G401.6 (cell line): ENCODE data around the gene DNM2.
"Not testable (repeated sequence)": the region's sequence is repeated elsewhere in the genome, so short reads cannot be mapped to it uniquely, and the experiment has no call there.

Experiments
- FAIRE-seq: peaks from 2 replicates; lab custom pipeline; 2012; peaks lifted over from hg19 to GRCh38; lab: Jason Lieb, UNC

Gene DNM2

DNA sequence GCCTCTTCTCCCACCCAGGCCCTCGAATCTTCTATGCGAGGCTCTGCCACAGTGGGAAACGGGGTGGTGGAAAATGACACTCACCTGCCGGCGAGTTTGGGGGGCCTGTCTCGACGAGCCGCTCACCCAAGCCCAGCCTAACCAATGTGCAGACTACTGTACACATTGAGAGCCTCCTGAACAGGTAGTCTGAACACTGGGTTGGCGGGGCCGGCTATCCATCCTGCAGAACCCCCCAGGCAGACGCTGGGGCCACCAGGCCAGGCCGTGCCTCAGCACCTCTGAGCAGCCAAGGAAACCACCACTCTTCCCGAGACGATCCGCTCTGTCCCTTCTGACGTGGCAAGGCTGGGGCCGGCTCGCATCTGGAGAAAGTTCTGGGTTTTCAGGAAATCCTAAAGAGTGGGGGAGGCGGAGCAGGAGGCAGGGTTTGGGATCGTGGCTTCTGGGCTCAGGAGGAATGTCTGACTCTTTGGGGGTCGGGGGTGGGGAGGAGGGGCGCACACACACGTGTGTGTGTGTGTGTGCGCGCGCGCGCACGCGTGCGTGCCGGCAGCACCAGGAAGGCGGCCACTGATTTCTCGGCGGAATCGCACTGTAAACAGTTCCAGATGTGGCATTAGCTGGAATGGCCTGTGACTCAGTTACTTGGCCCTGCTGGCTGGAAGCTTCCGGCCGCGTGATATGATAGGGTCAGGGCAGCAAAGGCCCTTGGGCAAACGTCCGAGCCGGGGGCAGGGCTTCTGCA lies 99.6 kb downstream of the DNM2 start:
- FAIRE-seq: no peak

DNA sequence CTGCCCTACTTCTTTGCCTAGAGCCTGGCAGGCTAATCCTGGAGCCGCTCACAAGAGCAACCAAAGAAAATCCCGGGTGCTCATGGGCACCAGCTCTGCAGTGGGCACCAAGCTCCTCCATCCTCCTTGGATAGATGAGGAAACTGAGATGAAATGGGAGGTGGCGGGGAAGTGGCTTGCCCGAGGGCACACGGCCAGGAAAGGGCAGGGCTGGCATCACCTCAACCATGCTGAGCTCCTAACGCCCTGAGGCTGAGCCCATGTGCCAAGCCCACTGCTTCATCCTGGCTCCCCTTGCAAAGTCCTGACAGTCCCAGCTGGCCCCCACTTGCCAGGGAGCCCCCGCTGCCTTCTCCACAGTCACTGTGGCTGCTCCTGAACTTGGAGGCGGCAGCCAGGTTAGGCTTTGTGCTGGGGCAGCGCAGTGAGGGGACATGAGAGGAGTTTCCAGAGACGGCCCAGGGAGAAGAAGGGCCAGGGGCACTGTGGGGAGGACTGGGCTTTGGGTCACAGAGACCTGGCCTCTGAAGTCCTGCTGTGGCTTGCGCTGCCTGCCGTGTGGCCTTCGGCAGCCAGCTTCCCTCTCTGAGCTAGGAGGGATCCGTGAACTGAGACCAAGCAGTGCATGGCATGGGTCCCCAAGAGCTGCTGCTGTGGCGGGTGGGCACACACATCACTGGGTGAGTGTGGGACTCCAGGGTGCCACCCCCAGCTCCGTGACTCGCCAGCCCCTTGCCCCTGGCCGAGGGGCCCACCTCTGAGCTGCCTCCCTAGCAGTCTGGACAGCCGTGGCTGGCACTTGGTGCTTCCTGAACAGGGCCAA lies 100.6 kb downstream of the DNM2 start:
- no peak for FAIRE-seq

DNA sequence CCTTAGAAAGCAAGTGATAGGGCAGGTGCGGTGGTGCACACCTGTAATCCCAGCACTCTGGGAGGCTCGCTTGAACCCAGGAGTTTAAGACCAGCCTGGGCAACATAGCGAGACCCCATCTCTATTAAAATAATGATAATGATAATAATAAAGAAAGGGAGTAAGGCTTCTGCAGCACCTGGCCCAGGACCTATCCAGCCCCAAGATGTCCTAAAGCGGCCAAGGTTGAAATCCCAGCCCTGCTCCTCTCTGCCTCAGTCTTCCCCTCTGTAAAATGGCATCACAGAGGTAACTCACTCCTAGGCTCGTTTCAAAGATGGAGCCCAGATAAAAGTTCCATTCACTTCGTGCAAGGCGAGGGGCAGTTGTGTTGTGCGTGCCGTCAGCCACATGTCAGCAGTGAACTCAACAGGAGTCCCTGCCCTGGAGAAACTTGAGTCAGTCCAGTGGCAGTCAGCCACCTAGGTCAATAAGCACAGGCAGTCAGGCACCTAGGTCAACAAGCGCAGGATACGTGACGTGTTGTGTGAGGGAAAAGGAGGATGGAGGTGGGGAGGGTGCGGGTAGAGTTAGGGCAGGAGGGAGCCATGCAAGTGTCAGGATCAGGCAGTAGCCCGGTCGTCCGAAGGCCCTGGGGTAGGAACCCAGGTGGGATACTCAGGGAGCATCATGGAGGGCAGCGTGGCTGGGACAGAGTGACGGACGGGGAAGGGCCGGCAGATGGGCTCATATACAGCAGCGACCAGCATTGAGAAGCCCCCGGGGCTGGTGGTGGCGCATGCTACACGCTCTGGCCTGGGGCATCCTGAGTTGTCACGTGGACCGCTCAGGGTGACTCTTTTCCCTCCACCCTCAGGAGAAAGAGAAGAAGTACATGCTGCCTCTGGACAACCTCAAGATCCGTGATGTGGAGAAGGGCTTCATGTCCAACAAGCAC lies 101.5 kb downstream of the DNM2 start:
- no peak for FAIRE-seq

DNA sequence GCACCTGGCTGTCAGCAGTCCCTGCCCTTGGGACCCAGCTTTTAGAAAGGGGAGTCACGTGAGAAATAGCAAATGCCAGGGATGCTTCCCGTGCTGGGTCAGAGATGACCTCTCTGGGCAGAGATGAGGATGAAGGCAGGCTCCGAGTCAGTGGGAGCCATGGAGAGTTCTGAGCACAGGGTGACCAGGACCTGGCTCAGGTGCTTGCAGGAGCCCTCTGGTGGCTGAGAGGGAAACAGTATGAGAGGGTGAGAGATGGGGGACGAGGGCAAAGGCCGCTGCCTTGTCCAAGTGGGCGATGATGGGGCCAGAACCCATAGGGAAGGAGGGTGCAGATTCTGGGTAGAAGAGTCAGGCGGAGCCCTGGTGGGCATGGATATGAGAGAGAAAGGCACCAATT lies 102.3 kb downstream of the DNM2 start:
- no peak for FAIRE-seq

DNA sequence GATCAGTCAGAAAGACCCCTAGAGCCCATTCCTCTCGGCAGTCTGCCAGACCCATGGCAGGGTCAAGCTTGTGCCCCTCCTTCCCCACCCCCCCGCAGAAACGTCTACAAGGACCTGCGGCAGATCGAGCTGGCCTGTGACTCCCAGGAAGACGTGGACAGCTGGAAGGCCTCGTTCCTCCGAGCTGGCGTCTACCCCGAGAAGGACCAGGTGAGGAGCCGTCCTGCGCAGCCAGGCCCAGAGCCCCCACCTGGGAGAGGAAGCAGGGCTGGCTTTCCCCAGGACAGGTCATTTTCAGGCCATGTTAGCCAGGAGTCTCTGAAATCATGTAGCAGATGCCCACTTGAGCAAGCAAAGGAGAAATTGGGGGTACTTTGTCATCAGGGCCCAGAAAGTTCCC lies 105.8 kb downstream of the DNM2 start:
- FAIRE-seq: no peak

DNA sequence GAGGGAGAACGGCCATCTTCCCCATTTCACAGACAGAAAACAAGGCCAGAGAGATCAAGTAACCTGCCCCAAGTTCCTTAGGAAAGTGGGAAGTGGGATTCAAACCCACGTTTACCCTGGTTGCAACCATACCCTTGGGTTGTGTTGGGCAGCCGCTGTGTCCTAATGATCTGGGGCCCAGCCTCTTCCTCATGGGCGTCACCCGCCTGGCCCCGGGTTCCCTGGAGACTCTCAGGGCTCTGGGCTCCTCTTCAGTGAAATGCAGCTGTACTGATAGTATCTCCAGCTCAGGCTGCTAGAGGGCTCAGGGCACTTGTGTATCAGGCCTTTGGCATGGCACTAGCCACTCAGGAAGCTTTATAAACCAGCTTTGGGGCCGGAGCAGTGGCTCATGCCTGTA lies 108.4 kb downstream of the DNM2 start:
- FAIRE-seq: no peak

DNA sequence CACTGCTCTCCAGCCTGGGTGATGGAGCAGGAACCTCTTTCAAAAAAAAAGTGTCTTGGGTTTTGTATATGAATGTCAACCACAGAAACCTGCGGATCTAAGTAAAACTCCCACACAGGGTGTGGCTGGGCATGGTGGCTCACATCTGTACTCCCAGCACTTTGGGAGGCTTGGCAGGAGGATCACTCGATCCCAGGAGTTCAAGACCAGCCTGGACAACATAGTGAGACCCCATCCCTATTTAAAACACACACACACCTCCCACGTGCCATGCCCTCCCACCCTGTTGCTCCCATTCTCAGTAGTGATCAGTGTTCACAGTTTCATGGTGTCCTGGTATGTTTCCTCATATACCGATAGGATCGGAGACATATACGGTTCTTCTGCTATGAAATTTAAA lies 109.0 kb downstream of the DNM2 start:
- no peak for FAIRE-seq

DNA sequence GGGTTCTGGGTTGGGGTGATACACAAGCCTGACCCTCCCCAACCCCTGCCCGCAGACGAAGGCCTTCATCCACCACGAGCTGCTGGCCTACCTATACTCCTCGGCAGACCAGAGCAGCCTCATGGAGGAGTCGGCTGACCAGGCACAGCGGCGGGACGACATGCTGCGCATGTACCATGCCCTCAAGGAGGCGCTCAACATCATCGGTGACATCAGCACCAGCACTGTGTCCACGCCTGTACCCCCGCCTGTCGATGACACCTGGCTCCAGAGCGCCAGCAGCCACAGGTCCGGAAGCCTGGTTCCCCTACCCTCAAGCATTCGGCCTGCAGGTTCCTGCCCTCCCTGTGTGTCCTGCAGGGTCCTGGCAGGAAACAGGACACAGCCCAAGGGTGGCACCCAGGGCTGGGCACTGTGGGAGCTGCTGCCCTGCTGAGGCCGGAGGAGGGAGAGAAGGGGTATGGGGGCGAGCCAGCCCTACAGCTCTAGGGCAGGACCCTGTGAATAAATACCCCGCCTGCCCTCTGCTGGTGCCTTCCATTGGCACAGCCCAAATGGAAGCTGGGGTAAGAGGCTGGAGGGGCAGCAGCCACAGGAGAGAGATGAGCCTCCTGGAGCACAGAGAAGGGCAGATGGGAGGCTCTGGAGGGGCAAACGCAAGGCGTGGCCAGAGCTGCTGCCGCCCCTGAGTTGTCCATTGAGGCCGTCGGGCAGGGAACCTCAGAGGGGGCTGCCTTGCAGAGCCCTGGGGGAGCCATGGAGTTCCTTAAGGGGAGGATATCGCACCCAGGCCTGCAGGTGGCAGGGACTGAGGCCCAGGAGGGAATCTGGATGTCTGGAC lies 111.3 kb downstream of the DNM2 start:
- no peak for FAIRE-seq

DNA sequence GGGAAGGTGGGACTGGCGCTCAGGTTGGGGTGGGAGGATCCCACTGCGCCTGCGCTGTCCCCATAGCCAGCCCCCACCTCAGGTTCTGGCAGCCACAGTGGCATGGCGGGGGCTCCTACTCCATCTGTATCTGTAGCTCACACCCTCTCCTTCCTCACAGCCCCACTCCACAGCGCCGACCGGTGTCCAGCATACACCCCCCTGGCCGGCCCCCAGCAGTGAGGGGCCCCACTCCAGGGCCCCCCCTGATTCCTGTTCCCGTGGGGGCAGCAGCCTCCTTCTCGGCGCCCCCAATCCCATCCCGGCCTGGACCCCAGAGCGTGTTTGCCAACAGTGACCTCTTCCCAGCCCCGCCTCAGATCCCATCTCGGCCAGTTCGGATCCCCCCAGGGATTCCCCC lies 112.1 kb downstream of the DNM2 start:
- FAIRE-seq: no peak

DNA sequence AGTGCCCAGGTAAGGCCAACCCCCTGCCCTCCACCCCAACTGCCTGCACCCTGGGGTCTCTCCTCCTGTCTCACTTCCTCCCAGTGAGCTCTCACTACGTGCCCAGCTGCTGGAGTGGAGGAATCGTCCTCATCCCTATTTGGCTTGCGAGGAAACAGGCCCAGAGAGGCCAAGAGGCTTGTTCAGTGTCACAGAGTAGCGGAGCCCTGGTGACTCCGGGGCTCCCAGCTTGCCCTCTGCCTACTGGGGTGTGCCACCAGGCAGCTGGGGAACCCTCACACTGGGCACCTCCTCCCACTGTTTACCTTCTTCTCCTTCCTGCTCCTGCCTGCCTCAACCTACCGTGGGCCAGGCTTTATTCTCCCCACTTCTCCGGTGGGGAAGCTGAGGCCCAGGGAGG lies 112.5 kb downstream of the DNM2 start:
- FAIRE-seq: no peak

DNA sequence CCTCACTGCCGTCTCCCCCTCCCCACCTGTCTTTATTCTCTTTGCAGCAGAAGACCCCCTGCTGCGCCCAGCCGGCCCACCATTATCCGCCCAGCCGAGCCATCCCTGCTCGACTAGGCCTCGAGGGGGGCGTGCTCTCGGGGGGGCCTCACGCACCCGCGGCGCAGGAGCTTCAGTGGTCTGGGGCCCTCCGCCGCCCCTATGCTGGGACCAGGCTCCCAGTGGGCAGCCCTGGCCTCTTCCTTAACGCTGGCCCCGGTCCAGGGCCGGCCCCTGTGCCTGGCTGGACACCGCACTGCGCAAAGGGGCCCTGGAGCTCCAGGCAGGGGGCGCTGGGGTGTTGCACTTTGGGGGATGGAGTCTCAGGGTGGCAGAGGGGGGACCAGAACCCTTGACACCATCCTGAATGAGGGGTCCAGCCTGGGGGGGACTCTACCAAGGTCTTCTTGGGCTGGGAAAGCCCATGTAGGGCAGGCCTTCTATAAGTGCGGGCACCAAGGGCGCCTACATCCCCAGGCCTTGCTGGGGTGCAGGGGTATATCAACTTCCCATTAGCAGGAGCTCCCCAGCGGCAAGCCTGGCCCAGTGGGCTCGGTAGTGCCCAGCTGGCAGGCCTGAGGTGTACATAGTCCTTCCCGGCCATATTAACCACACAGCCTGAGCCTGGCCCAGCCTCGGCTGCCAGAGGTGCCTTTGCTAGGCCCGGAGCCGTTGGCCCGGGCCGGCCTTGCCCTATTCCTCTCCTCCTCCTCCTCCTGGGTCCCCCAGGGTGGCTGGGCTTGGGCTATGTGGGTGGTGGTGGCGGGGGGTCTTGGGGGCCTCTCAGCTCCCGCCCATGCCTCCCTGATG lies 113.3 kb downstream of the DNM2 start:
- FAIRE-seq: no peak

DNA sequence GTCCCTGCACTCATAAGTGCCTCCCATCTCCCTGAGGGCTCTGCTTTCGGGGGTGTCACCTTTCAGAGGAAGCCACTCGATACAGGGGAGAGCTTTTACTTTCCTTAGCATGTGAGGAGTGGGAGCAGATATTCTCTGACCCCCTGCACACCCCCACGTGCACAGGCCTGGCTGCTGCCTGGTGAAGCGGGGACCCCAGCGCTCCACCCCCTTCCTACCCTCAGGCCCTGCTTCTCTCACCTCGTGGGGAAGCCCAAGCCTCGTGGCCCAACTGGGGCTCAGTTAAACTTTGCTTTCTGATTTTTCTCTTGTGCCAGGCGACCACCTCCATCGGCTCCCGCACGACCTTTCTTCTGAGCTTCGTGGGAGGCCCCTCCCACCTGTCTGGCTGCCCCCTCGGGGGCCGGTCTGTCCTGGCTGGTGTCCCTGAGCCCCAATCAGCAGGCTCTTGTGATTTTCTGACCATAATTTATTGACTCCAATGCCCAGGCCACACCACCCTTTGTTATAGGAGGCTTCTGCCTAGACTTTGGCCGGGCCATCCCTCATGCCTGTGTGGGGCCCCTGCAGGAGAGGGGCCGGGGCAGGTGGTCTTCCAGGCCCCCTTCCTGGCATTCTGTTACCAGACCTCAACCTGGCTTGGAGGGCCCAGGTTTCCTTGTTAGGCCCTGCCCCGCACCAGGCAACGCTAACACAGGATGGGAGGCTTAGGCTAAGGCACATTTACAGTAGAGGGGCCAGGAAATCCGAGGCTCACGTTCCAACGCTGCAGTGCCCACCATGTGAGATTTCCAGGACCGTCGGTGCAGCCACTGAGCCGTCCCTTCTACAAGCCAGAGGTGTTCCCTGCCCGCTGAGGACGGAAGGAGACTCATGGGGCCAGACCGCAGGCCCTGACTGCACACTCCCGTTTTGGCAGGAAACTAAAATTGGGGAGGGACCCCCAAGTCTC lies 114.4 kb downstream of the DNM2 start:
- FAIRE-seq: no peak

DNA sequence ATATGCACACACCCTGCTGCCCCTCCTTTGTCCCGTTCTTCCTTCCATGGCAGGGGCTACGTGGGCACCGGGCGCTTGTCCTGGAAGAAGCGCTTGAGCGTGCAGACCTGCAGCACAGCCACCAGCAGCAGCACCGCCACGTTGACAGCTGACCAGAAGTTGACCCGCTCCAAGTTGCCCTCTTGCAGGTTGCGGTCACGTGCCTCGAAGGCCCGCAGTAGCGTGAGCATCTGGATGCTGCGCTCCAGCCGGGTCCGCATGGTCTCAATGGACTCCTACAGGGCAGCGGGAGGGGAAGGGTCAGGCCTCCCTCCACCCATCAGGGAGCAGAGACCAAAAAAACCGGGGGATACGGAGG lies 115.0 kb downstream of the DNM2 start:
- no peak for FAIRE-seq

DNA sequence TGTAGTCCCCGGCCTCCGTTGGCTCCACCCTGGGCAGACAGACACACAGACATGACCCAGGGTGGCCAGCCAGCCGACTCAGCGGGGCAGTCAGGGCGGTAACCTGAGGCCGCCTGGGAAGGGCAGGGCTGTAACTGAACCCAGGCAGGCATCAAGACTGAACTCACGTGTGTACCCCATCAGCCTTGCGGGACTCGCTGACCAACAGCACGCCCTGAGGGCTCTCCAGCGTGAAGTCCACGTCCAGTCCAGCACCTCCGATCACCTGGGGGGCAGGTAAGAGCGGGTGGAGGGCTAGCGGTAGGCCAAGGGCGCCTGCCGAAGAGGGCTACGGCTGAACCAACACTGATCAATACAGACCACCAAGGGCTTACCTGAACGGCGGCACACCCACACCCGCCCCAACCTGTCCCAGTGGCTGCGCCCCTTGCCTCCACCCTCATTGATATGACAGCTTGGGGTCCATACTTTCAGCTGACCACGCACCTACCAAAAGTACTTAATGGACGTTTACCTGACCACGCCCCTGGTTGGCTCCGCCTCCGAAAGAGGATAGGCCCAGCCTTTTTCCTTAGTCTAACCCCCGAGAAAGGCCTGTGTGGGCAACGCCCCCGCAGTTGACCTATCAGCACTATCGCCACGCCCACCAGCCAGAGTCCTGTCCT lies 117.3 kb downstream of the DNM2 start:
- no peak for FAIRE-seq

DNA sequence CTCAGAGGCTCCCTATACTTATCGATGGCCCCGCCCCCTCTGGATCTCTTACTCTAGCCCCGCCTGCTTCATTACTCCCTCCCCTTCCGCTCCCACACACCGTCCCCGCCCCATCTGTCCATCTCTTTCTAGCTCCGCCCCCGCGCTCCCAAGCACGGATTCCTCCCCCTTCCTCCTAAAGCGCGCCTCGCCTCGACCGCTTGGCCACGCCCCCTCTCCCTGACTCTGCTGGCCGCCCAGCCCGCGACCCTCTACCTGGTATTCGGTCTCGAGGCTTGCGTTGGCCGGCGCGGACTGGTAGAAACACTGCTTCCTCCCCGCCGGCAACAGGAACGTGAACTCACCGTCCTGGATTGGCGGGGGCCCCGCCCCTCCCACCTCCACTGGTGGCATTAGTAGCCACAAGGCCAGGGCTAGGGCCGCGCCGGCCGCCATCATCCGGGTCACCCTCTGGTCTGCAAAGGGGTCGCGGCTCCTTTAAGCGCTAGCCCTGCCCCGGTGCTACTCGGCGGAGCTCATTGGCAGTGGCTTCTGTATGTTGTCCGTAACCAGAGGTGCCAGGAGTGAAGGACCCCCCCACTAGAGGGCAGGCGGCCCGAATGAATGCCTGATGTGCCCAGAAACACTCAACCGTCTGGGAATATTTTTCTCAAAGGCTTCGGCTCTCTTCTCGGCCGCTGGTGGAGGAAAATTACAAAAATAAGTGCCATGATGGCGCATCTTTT lies 118.0 kb downstream of the DNM2 start, which contains the start of gene TMED1:
Gene TMED1 (minus strand): TSS at position 459 of the 725 bp plus-strand sequence. CDS start 21 bp downstream, at position 438.
- FAIRE-seq: peak; percentile 97

DNA sequence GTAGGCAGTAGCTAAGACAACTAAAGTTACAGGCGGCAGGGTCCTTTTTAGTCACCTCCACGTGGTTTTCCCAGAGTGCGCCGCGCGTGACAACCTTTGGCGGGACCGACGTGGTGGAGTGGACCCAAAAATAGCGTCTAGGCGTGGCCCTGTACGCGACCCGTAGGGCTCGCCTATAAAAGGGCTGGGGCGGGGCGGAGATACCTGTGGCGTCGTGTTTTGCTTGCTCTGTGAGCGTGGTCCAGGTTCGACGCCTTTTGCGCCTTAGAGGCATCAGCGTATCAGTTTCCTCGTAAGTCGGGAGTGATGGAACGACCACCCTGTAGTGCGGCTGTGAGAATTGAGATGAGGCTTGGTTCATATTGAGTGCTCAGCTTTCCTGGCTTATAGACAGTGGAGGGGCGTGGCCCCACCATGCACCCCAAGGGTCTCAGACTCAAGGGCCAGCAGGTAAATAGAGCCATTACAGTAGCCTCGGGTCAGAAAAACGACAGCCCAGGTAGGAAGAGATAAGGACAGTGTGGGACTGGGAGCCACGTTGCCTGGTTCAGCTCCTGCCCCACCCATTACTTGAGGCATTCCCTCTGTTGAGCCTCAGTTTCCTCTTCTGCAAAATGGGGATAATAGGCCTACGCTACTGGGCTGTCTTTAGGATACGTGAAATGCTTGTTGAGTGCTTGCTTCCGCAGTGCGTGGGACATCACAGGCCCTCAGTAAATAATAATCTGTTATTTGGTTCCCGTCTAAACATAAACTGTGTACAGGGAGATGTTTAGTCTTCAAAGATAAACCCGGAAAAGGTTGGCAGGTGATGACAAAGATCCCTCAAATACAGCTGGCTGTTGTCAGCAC lies 118.8 kb downstream of the DNM2 start:
- no peak for FAIRE-seq

DNA sequence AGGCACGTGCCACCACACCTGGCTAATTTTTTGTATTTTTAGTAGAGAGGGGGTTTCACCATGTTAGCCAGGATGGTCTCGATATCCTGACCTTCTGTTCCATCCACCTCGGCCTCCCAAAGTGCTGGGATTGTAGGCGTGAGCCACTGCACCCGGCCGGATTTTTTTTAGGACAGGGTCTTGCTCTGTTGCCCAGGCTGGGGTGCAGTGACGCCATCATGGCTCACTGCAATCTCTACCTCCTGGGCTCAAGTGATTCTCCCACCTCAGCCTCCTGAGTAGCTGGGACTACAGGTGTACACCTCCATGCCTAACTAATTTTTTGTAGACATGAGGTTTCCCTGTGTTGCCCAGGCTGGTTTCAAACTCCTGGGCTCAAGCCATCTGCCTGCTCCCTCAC lies 119.8 kb downstream of the DNM2 start:
- not testable (repeated sequence) for FAIRE-seq
